Cerebellar nuclear complex (tissue), 1 donor: ENCODE results near the gene KDM2B.
"Not testable (repeated sequence)": the region's sequence is repeated elsewhere in the genome, so short reads cannot be mapped to it uniquely, and the experiment has no call there.

Experiments used
- DNase-seq, 2 experiments: peaks; one replicate each; lab custom pipeline; 2025; lab: John Stamatoyannopoulos, UW

KDM2B gene

DNA sequence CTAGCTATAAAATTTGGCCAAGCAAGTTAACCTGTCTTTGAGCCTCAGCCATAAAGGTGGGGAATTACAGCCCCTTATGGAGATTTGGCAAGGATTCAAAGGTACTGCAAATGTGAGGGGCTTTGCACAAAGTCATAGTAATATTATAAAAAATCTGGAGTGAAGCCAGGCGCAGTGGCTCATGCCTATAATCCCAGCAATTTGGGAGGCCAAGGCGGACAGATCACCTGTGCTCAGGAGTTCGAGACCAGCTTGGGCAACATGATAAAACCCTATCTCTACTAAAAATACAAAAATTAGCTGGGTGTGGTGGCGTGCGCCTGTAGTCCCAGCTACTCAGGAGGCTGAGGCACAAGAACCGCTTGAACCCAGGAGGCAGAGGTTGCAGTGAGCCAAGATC is 4.1 kb upstream of the KDM2B start:
- DNase-seq: not testable (repeated sequence)

DNA sequence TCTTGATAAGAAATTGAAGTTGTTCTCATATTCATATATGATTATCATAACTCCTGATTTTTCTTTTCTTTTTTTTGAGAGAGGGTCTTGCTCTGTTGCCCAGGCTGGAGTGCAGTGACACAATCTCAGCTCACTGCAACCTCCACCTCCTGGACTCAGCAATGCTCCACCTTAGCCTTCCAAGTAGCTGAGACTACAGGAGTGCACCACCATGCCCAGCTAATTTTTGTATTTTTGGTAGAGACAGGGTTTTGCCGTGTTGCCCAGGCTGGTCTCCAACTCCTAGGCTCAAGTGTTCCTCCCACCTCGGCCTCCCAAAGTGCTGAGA is 2.5 kb upstream of the KDM2B start:
- DNase-seq: not testable (repeated sequence)

- no peak for DNase-seq
Measured at GRCh38 chr12:121582583-121583333, 1.9 kb upstream of the KDM2B start.

GRCh38 chr12:121581686-121582429 is 1.0 kb upstream of the KDM2B start:
- no peak for DNase-seq

- no peak for DNase-seq
Measured at GRCh38 chr12:121579981-121580868, 598 bp downstream of the KDM2B start.

GRCh38 chr12:121579190-121579791 is 1.5 kb downstream of the KDM2B start:
- no peak for DNase-seq

GRCh38 chr12:121578230-121579189 is 2.3 kb downstream of the KDM2B start:
- no peak for DNase-seq

- no peak for DNase-seq
Measured at GRCh38 chr12:121577443-121578180, 3.2 kb downstream of the KDM2B start.

- no peak for DNase-seq
Measured at GRCh38 chr12:121576851-121577391, 3.9 kb downstream of the KDM2B start.

GRCh38 chr12:121575952-121576625 is 4.7 kb downstream of the KDM2B start:
- no peak for DNase-seq

GRCh38 chr12:121575051-121575450 is 5.8 kb downstream of the KDM2B start:
- DNase-seq: no peak

- no peak for DNase-seq
Measured at GRCh38 chr12:121574025-121574424, 6.8 kb downstream of the KDM2B start.

DNA sequence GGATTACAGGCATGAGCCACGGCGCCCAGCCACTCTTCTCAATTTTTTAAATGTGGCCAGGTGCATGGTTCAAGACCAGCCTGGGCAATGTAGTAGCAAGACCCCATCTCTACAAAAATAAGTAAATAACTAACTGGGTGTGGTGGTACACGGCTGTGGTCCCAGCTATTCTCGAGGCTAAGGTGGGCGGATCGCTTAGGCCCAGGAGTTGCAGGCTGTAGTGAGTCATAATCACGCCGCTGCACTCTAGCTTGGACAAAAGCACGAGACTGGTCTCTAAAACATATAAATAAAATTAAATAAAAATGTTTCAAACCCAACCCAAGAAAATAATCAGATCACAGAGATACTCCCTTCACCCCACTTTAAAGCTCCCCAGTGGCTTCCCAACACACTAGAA is 8.9 kb downstream of the KDM2B start:
- DNase-seq: no peak

DNA sequence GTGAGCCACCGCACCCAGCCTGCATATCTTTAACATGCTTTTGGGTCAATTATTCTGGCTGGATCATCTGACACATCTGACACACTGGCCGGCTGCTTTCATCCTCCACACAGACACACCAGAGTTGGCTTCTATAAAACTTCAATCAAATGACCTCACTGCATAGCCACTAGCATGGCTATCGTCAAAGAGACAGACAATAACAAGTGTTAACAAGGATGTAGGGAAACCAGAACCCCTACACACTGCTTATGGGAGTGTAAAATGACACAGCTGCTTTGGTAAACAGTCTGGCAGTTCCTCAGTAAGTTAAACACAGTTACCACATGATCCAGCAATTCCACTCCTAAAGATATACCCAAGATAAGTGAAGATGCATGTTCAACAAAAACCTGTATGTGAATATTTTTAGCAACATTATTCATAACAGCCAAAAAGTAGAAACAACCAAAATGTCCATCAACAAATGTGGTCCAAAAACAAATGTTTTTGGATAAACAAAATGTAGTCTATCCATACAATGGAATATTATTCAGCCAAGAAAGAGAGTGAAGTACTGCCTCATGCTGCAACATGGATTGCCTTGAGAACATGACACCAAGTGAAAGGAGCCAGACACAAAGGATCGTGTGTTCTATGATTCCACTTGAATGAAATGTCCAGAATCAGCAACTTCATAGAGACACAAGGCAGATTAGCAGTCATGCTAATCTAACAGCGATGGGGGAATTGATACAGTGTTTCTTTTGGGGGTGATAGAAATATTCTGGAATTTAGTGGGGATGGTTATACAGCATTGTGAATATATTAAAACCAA is 10.1 kb downstream of the KDM2B start:
- no peak for DNase-seq

DNA sequence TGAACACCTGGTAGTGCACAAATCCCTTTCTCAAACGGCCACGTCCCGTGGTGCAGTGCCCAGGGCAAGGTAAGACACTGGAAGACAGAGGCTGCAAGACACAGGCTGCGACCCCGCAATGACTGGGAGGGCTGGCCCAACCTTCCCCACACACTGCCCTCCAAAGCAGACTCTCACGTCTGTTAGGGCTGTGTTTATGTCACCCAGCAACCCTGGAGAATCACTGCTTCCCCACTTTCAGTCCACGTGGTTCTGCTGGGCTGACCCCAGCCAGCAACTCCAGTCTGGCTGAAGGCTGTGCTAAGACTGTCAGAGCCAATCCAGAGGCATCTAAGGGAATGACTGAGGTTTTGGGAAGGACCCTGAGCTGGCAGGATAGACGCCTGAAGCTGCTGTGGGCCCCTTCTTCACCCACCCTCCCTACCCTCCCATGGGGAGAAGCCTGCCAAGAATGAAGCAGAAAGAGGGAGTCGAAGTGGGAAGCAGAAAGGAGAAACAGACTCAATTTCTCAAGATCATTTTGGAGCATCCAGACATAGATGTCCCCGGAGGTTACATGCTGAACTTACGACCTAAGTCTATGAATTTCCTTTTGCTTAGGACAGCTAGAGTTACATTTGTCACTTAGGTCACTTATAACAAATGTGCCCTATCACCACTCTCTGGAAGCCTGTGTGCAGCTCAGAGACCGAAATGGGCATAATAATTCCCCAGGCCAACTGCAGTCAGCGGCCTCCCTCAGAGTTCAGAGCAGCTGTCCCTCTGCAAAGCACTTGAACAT is 11.7 kb downstream of the KDM2B start:
- no peak for DNase-seq

DNA sequence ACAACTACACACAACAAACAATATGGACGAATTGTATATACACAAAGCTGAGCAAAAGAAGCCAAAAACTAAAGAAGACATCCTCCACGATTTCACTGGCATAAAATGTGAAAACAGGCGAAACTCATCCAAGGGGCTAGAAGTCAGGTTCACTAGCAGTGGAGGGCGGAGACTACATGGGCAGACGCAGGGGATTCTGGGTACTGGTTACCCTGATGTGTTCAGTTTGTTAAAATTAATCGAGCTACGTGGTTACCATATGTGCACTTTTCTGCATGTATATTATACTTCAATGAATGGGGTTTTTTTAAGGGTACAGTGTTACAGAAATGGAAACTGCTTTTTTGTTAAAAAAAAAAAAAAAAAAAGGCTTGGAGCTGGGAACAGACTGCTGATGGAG is 12.3 kb downstream of the KDM2B start:
- no peak for DNase-seq

- no peak for DNase-seq
Measured at GRCh38 chr12:121565076-121565475, 15.7 kb downstream of the KDM2B start.

- no peak for DNase-seq
Measured at GRCh38 chr12:121562488-121562887, 18.3 kb downstream of the KDM2B start.
